Skeletal muscle tissue (tissue), 4 donors: ENCODE measurements around the gene CRABP2. TPM values are rescaled to one million over a fixed set of nuclear protein-coding genes. Genes with fewer than 3 reads are reported as not detected.

ENCODE experiments used
- H3K27ac ChIP-seq: one replicate; pipeline ENCODE4 v1.7.0; 2013; ENCODE audit warnings: mild to moderate bottlenecking, low read depth, low read length, inconsistent platforms
- H3K27me3 ChIP-seq, 3 donors: one replicate each; pipeline ENCODE4 v1.7.0; 2013; ENCODE audit warnings: low read length in 3 of 3; ENCODE audit not compliant: control insufficient read depth in 3 of 3, insufficient read depth in 3 of 3
- H3K36me3 ChIP-seq, 3 donors: one replicate each; pipeline ENCODE4 v1.7.0; 2013; ENCODE audit warnings: low read length in 3 of 3; ENCODE audit not compliant: control insufficient read depth in 3 of 3, insufficient read depth in 3 of 3
- H3K4me1 ChIP-seq, 3 donors: one replicate each; pipeline ENCODE4 v1.7.0; 2013; ENCODE audit warnings: low read length in 3 of 3, mild to moderate bottlenecking in 3 of 3; ENCODE audit not compliant: control insufficient read depth in 3 of 3, insufficient read depth in 3 of 3
- H3K4me3 ChIP-seq, 3 donors: one replicate each; pipeline ENCODE4 v1.7.0; 2013; ENCODE audit warnings: low read length in 3 of 3
- H3K9ac ChIP-seq, 3 donors: one replicate each; pipeline ENCODE4 v1.7.0; 2013; ENCODE audit warnings: low read length in 3 of 3, mild to moderate bottlenecking in 3 of 3, moderate library complexity in 2 of 3, low read depth in 1 of 3
- H3K9me3 ChIP-seq, 3 donors: one replicate each; pipeline ENCODE4 v1.7.0; 2013; ENCODE audit warnings: low read length in 3 of 3; ENCODE audit not compliant: control insufficient read depth in 3 of 3
- total RNA-seq: library from RNA; depleted of rRNA; stranded (reverse); fragments of >200 nt; gene quantifications from one replicate; pipeline ENCODE4 v1.2.3, GENCODE V29; 2014
- donor health status: Osteomylitis.

CRABP2 gene
- total RNA-seq, 1 donor from 2014 or later: 57.4 TPM

DNA sequence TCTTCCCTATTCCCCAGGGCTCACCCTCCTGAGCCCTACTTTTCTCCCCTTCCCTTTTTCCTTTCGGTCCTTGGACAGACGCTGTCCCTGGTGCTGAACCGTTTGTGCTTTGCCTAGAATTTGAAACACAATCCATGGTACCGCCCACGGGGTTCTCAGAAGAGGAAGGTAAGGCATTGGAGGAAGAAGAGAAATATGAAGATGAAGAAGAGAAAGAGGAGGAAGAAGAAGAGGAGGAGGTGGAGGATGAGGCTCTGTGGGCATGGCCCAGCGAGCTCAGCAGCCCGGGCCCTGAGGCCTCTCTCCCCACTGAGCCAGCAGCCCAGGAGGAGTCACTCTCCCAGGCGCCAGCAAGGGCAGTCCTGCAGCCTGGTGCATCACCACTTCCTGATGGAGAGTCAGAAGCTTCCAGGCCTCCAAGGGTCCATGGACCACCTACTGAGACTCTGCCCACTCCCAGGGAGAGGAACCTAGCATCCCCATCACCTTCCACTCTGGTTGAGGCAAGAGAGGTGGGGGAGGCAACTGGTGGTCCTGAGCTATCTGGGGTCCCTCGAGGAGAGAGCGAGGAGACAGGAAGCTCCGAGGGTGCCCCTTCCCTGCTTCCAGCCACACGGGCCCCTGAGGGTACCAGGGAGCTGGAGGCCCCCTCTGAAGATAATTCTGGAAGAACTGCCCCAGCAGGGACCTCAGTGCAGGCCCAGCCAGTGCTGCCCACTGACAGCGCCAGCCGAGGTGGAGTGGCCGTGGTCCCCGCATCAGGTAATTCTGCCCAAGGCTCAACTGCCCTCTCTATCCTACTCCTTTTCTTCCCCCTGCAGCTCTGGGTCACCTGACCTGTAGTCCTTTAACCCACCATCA lies 53.0 kb downstream of the CRABP2 start:
- no peak overlapping the region for H3K4me3 ChIP-seq
- H3K27me3 ChIP-seq: peaks cover 40 to 76% (median 46%) of the 10 kb centered on the region in 3 donors

More for the DNA sequence above, 53.0 kb downstream of the CRABP2 start:
- no peaks in the 10 kb centered on the region for H3K9me3 ChIP-seq
- peaks cover 7 to 10% (median 8%) of the 10 kb centered on the region in 3 donors for H3K4me1 ChIP-seq
- no peaks in the 10 kb centered on the region for H3K36me3 ChIP-seq
- no peak overlapping the region for H3K27ac ChIP-seq
- no peak overlapping the region for H3K9ac ChIP-seq

Other genes starting within 250 kb of the CRABP2 start
- gene MEF2D, start 204.8 kb downstream of the CRABP2 start, total RNA-seq: 7.8 TPM
- gene IQGAP3, start 133.0 kb downstream of the CRABP2 start, total RNA-seq: 3.7 TPM
- gene TTC24, start 125.9 kb downstream of the CRABP2 start, total RNA-seq: not detected
- 27.1 TPM for gene NAXE, start 113.8 kb downstream of the CRABP2 start, total RNA-seq
- gene GPATCH4, start 104.1 kb downstream of the CRABP2 start, total RNA-seq: 10.4 TPM
- 0.52 TPM for gene HAPLN2, start 86.2 kb downstream of the CRABP2 start, total RNA-seq
- gene BCAN, start 63.5 kb downstream of the CRABP2 start, total RNA-seq: under 0.01 TPM
- gene NES, start 28.2 kb downstream of the CRABP2 start, total RNA-seq: 494 TPM
- 4.2 TPM for gene METTL25B, start 22.9 kb upstream of the CRABP2 start, total RNA-seq
- 5.2 TPM for gene ISG20L2, start 23.2 kb upstream of the CRABP2 start, total RNA-seq
- 36.5 TPM for gene MRPL24, start 35.5 kb upstream of the CRABP2 start, total RNA-seq
- gene HDGF, start 46.1 kb upstream of the CRABP2 start, total RNA-seq: 61.6 TPM
- gene PRCC, start 62.0 kb upstream of the CRABP2 start, total RNA-seq: 9.9 TPM
- gene SH2D2A, start 111.3 kb upstream of the CRABP2 start, total RNA-seq: not detected
- gene INSRR, start 153.5 kb upstream of the CRABP2 start, total RNA-seq: 0.52 TPM
- 0.52 TPM for gene NTRK1, start 155.3 kb upstream of the CRABP2 start, total RNA-seq
- 4.7 TPM for gene PEAR1, start 188.1 kb upstream of the CRABP2 start, total RNA-seq
- not detected for gene LRRC71, start 215.0 kb upstream of the CRABP2 start, total RNA-seq